GM21423 (cell line): Measurements from ENCODE around the gene IFIT1.
"Not testable (repeated sequence)": the region's sequence is repeated elsewhere in the genome, so short reads cannot be mapped to it uniquely, and the experiment has no call there.

ENCODE experiments used
- ATAC-seq: cut with Tn5 transposase; IDR thresholded peaks from one replicate; pipeline ENCODE4 v1.9.1; 2021; ENCODE audit warnings: mild to moderate bottlenecking, moderate library complexity; ENCODE audit not compliant: unreplicated experiment

The IFIT1 gene

DNA sequence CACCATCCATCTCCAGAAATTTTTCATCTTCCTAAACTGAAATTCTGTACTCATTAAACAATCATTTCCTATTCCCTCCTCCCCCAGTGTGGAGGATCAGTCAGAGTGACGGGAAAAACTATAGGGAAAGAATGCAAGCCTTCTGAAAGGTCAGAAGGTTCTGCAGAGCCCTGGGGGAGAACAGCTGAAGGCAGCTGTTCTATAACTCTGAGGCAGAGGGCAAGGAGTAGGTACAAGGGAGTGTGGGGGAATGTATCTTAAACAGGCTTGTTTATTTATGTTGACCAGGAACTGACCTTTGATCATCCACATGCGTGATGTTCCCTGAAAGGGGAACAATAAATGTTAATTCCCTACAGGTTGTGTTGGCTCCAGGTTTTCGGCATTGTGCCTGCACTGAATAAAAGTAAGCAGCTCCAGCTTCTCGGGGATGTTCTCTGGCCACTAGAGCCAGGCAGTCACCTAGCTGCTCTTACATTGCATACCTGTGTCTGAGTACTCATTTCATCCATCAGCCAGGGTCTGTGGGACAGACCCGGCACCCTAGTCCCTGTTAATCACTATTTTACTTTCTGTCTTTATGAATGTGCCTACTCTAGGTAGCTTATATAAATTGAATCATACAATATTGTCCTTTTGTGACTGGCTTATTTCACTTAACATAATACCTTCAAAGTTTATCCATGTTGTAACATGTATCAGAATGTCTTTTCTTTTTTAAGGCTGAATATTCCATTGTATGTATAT is 5.8 kb downstream of the IFIT1 start:
- no peak for ATAC-seq

- ATAC-seq: no peak
Observed at GRCh38 chr10:89399956-89400355, 7.5 kb downstream of the IFIT1 start.

DNA sequence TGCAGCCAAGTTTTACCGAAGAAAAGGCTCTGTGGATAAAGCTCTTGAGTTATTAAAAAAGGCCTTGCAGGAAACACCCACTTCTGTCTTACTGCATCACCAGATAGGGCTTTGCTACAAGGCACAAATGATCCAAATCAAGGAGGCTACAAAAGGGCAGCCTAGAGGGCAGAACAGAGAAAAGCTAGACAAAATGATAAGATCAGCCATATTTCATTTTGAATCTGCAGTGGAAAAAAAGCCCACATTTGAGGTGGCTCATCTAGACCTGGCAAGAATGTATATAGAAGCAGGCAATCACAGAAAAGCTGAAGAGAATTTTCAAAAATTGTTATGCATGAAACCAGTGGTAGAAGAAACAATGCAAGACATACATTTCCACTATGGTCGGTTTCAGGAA is 10.6 kb downstream of the IFIT1 start:
- no peak for ATAC-seq

DNA sequence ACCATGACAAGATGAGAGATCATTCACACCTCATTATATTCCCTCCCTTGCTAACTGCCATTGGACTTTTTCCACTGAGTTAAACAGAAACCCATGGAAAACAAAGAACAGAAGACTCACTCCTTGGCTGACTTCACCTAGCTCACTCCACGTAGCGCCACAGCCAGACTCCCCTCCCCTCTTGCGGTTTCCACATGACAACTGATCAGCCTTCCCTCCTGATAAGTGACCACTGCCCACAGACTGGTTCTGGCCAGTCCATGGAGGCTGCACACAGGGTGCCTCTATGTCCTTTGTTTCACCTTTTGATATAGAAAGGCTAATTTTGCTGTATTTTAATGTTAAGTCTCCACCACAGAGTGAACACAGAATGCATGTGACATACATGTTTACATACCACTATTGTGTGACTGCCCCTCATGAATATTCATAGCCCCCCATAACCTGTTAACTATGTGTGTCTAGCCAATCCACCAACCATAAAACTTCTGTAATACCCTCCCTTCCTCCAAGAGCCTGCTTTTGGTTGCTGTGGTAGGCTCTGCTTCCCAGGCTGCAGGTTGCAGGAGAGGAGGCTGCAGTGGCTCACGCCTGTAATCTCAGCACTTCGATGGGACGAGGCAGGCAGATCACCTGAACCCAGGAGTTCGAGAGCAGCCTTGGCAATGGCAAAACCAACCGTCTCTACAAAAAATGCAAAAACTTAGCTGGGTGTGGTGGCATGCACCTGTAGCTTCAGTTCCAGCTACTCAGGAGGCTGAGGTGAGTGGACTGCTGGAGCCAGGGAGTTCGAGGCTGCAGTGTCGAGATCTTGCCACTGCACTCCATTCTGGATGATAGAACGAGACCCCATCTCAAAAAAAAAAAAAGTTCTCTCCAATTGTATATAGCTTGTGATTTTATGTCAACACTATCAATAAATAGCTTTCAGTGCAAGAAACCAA is 12.0 kb downstream of the IFIT1 start:
- ATAC-seq: no peak

GRCh38 chr10:89406178-89406577 is 13.8 kb downstream of the IFIT1 start:
- not testable (repeated sequence) for ATAC-seq

DNA sequence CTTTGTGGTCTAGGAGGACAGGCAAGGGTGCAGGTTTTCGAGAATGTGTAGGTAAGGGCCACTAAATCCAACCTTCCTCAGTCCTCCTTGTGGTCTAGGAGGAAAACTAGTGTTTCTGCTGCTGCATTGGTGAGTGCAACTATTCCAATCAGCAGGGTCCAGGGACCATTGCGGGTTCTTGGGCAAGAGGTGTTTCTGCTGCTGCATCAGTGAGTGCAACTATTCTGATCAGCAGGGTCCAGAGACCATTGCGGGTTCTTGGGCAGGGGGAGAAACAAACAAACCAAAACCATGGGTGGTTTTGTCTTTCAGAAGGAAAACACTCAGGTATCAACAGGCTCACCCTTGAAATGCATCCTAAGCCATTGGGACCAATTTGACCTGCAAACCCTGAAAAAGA is 15.4 kb downstream of the IFIT1 start:
- not testable (repeated sequence) for ATAC-seq

- not testable (repeated sequence) for ATAC-seq
Observed at GRCh38 chr10:89409282-89409681, 16.9 kb downstream of the IFIT1 start.

DNA sequence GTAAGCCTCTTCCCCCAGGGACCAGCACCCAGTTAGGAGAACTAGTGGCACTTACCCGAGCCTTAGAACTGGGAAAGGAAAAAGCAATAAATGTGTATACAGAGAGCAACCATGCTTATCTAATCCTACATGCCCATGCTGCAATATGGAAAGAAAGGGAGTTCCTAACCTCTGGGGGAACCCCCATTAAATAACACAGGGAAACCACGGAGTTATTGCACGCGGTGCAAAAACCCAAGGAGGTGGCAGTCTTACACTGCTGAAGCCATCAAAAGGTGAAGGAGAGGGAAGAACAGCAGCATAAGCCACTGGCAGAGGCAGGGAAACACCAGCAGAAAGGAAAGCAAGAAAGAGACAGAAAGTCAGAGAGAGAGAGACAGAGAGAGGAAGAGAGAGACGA is 18.1 kb downstream of the IFIT1 start:
- not testable (repeated sequence) for ATAC-seq

- ATAC-seq: not testable (repeated sequence)
Observed at GRCh38 chr10:89411135-89411534, 18.7 kb downstream of the IFIT1 start.

- not testable (repeated sequence) for ATAC-seq
Observed at GRCh38 chr10:89412276-89412675, 19.9 kb downstream of the IFIT1 start.

- no peak for ATAC-seq
Observed at GRCh38 chr10:89413398-89413912, 21.0 kb downstream of the IFIT1 start.

DNA sequence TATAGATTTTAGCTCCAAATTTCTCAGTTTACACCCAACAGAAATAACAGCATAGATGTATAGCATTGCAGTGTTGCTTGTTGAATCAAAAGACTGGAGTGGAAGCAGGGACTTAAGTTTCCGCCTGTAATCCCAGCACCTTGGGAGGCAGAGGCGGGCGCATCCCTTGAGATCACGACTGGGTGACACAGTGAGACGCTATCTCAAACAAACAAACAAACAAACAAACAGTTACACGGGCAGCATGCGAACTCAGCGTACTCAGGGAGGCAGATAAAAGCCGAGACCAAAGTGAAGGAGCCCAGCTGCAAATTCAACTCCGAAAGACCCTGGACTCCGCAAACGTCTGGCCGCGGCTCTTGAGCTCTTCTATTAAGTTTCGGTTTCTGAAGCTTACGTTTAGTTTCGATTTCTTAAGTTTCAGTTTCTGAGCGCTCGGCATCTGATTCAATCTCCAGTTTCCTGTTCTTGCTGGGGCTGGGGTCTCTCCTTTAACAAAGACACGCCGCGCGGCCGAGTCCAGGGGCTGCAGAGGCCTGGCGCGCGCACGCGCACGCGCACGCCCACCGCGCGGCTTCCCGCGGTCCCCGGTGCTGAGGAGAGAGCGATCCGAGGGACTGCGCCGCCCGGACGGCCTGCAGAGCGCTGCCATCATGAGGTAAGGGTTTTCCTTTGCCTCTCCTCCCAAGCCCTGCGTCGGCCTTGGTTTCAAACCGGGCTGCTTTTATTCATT is 21.9 kb downstream of the IFIT1 start, which contains the start of gene IFIT5:
Gene IFIT5 (plus strand): TSS at position 423 of the 733 bp plus-strand sequence. CDS start 231 bp downstream, at position 654.
- ATAC-seq: peak; percentile 72

GRCh38 chr10:89414879-89415821 is 22.7 kb downstream of the IFIT1 start:
- ATAC-seq: peak; percentile 32

DNA sequence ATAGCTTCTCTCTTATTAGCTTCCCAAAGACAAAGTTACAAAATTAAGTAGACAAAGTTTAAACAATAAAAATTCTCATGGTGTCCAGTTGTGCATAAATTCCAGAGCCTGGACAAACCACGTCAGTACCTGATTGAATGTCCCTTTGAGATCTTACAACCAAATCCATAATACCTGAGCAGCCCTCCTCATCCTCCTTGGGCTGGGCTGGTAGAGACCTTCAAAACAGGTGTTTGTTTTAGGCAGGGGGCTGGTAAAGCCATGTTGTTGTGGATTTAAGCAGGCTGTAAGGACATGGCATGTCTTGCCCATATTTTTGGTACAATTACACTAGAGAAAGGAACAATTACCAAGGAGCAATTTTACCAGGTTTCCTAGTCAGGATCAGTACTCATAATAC is 24.0 kb downstream of the IFIT1 start:
- ATAC-seq: no peak

DNA sequence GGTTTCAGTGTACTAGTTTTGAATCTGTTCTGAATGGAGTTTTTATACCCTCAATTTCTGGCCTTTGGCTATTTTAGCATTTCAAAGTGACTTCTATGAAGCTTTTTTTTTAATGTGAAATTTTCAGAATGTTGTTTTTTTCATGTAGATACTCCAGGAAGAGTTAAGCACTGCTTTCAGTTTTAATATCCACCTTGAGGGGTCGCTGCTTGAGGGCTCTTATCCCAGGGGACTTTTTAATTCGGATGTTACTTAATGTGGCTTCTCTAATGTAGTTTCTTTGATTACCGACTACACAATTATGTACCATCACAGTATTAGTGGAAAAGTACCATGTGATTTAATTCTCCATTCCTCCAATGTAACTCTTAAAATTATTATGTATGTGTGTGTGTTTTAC is 27.1 kb downstream of the IFIT1 start:
- ATAC-seq: no peak

- no peak for ATAC-seq
Observed at GRCh38 chr10:89421018-89421476, 28.6 kb downstream of the IFIT1 start.

DNA sequence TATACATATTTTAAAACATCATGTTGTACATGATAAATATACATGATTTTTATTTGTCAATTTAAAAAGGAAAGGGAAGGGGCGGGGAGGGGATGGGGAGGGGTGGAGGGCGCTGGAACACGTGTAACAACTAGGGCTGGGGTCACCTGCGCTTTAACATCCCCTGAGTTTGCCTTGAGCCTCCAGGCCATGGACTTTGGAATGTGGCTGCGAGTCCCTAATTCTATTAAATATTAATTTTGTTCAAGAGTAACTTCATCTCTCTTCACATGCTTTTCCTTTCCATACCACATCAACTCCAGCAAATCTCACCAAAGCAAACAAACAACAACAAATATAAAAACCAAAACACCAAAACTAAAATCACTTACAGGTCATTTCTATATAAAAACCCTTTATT is 32.6 kb downstream of the IFIT1 start:
- no peak for ATAC-seq

DNA sequence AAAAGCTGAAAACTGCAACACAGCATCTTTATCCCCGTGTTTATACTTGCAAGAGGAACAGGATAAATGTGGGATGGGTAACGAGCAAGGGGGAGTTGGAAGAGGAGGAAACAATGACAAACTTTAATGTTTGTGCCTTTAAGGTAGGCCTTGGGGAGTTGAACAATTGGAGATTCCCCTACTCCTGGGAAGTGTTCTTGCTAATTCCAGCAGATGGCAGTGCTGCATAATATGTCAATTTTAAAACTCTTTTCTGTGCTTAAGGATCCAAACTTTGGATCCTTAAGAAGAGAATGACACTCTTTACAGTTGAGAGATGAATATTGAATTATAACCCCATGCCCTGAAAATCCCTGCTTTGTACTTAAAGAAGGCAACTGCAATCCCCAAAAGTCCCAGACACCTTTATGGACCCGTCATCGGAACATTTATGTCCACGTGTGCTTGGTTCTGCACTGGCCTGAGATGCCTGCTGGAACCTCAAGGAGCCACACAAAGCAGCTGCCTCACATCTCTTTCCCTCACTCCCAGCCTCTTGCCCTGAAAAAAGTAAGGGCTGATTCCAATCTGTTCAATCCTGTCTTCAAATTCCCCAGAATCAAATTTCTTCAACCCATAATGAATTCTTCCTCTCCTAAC is 33.9 kb downstream of the IFIT1 start:
- ATAC-seq: no peak

- ATAC-seq: no peak
Observed at GRCh38 chr10:89427629-89428028, 35.2 kb downstream of the IFIT1 start.
